ENCODE results near the gene SLC35B2. TPM values are rescaled to one million over a fixed set of nuclear protein-coding genes. Genes with fewer than 3 reads are reported as not detected.

SLC35B2 gene
- total and polyA plus RNA-seq, 9 of the 15 experiments (the other 6 are each of a cell fraction or from before 2014, with no cell fraction given): 14.5 to 59.1 (median 47.1) TPM

DNA sequence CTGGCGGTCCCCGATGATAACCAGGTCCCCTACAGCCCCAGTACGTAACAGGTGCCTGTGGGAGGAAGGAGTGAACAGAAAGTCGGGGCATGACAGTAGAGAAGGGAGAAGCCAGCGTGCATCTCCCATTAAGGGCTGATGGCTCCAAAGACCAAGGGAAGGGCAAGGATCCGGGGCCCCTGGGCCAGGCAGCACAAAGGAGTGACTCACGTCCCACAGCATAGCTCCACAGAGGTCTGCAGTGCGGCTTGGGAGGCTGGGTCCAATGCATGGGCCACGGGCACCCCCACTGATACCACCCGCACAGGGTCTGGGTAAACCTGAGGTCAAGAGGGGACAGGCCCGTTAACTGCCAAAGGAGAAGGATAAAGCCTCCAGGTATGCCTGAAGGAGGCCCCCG, 45.5 kb upstream of the SLC35B2 start:
- in situ Hi-C loops (cut with MboI) (no loop called here), intact Hi-C loops (cut with micrococcal nuclease) (no loop called here)
- CTCF ChIA-PET (ENCODE audit: low intra/inter-chr PET ratio): no interaction called here
- Histone ChIP-seq H3K9me1 (ENCODE audit: control insufficient read depth, insufficient read depth, low read length) (no peaks in the 10 kb centered on the region), H3K9me3 (replicated peaks; ENCODE audit: control insufficient read depth, insufficient read depth, low read depth, low read length) (no peaks in the 10 kb centered on the region), H3K4me2 (ENCODE audit: insufficient read depth, low read length) (no peak overlapping the region), H4K20me1 (replicated peaks; ENCODE audit: control insufficient read depth, insufficient read depth, low read length) (peaks cover 3% of the 10 kb centered on the region; the same call in 1 of the 2 replicates), H3K9ac (ENCODE audit: insufficient read depth in 1 of 2, low read depth in 2 of 2, low read length in 2 of 2) (no peak overlapping the region), H2AFZ (ENCODE audit: low read depth, low read length) (no peak overlapping the region), H3K4me1 (replicated peaks in 1 of 2; ENCODE audit: control insufficient read depth in 2 of 2, insufficient read depth in 2 of 2, low read length in 2 of 2) (peaks cover 2 to 19% of the 10 kb centered on the region in 2 experiments; a peak in 3 of 5 replicates), H3K27ac (ENCODE audit: extremely low read depth, low read depth, low read length) (no peak overlapping the region), H3K27me3 (ENCODE audit: control insufficient read depth in 2 of 2, insufficient read depth in 2 of 2, low read length in 2 of 2) (peaks cover 0 to 3% of the 10 kb centered on the region in 2 experiments; a peak in 2 of 5 replicates), H3K36me3 (ENCODE audit: control insufficient read depth, insufficient read depth, low read length) (peaks cover 76% of the 10 kb centered on the region), H3K4me3 (no peak overlapping the region), H3K79me2 (ENCODE audit: control insufficient read depth, insufficient read depth, low read length) (no peaks in the 10 kb centered on the region)
- ATAC-seq (no peak), FAIRE-seq (no peak), DNase-seq (ENCODE audit: extremely low read depth in 1 of 4, low spot score in 3 of 4) (no peak)
- BruUV-seq (replicated peaks): no TSS peak
- POLR2A ChIA-PET: interaction anchor here (0.6 to 2.6 kb wide), 7 partner anchors 10 to 85 kb away, joined by 3 to 17 read pairs (median 4); partner anchors contain the start of genes AARS2, CDC5L and SLC35B2
- WGBS (ENCODE audit: insufficient coverage, low coverage, missing lambda C conversion rate): 90% methylated on average over 12 of the region's 12 CpGs
- TF ChIP-seq THRB (CRISPR knock-in tag; conservative IDR thresholded peaks at IDR 0.05) (no peak), ZMIZ1 (IDR thresholded peaks at IDR 0.05; ENCODE audit: low read depth in 2 of 2, low read length in 2 of 2) (no peak), RCOR1 (IDR thresholded peaks at IDR 0.05; ENCODE audit: borderline replicate concordance in 1 of 2, low read depth in 2 of 2, low read length in 2 of 2) (no peak), HNRNPL (IDR thresholded peaks at IDR 0.05; ENCODE audit: low read depth, low read length) (no peak), MTA3 (IDR thresholded peaks at IDR 0.05; ENCODE audit: borderline replicate concordance) (no peak), ELF4 (CRISPR knock-in tag; IDR thresholded peaks at IDR 0.05) (no peak), ZNF124 (CRISPR knock-in tag; IDR thresholded peaks at IDR 0.05) (no peak), ZFP1 (CRISPR knock-in tag; IDR thresholded peaks at IDR 0.05) (no peak), ZBTB8A (IDR thresholded peaks at IDR 0.05; ENCODE audit: partially characterized antibody) (no peak), HMBOX1 (IDR thresholded peaks at IDR 0.05) (no peak), SMARCA4 (IDR thresholded peaks at IDR 0.05) (no peak), SP1 (CRISPR knock-in tag; IDR thresholded peaks at IDR 0.05) (no peak), PHF20 (IDR thresholded peaks at IDR 0.05; ENCODE audit: partially characterized antibody) (no peak), CSDE1 (IDR thresholded peaks at IDR 0.05) (no peak), POU5F1 (IDR thresholded peaks at IDR 0.05; ENCODE audit: borderline replicate concordance, low read depth, low read length, partially characterized antibody) (no peak), DPF2 (IDR thresholded peaks at IDR 0.05) (no peak), ZNF311 (CRISPR knock-in tag; IDR thresholded peaks at IDR 0.05) (no peak)
- TF ChIP-seq, protein P1, sequence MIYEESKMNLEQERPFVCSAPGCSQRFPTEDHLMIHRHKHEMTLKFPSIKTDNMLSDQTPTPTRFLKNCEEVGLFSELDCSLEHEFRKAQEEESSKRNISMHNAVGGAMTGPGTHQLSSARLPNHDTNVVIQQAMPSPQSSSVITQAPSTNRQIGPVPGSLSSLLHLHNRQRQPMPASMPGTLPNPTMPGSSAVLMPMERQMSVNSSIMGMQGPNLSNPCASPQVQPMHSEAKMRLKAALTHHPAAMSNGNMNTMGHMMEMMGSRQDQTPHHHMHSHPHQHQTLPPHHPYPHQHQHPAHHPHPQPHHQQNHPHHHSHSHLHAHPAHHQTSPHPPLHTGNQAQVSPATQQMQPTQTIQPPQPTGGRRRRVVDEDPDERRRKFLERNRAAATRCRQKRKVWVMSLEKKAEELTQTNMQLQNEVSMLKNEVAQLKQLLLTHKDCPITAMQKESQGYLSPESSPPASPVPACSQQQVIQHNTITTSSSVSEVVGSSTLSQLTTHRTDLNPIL (CRISPR knock-in tag; IDR thresholded peaks at IDR 0.05): no peak

Measured in K562 (cell line).